ENCODE results near the gene TBX15. TPM values are rescaled to one million over a fixed set of nuclear protein-coding genes. Genes with fewer than 3 reads are reported as not detected.

The TBX15 gene
- total RNA-seq, 1 experiment from 2014 or later = 0.32 TPM

GRCh38 chr1:118982821-118983557 is 5.2 kb downstream of the TBX15 start:
- ChIA-PET POLR2A (ENCODE audit: low non-redundant PET) (no interaction called here), CTCF (no interaction called here)
- no peak overlapping the region for H3K4me3 ChIP-seq (ENCODE audit: low read depth, low read length, poor library complexity, severe bottlenecking)
- H3K36me3 ChIP-seq (ENCODE audit: insufficient read depth, low read length, poor library complexity, severe bottlenecking) = no peaks in the 10 kb centered on the region
- TF ChIP-seq CTCF (conservative IDR thresholded peaks at IDR 0.05; ENCODE audit: low read depth, low read length) = no peak
- no peak for TF ChIP-seq EZH2 (IDR thresholded peaks at IDR 0.05; ENCODE audit: borderline replicate concordance, low read depth, low read length, poor library complexity, severe bottlenecking)
- no peak overlapping the region for H3K27ac ChIP-seq (ENCODE audit: low read depth, low read length, poor library complexity, severe bottlenecking)
- BruUV-seq (replicated peaks) = no TSS peak
- intact Hi-C loops (cut with micrococcal nuclease; ENCODE audit: unreplicated experiment) = no loop called here
- H3K4me1 ChIP-seq (ENCODE audit: insufficient read depth, low read length, poor library complexity, severe bottlenecking) = peaks cover 4% of the 10 kb centered on the region
- DNase-seq (ENCODE audit: low spot score) = no peak
- peaks cover 14% of the 10 kb centered on the region for H3K27me3 ChIP-seq (replicated peaks; ENCODE audit: insufficient read depth, low read depth, low read length, poor library complexity)
- H3K9me3 ChIP-seq (ENCODE audit: low read depth, low read length, poor library complexity, severe bottlenecking) = no peaks in the 10 kb centered on the region

- CTCF ChIA-PET = no interaction called here
- Histone ChIP-seq H3K36me3 (ENCODE audit: insufficient read depth, low read length, poor library complexity, severe bottlenecking) (no peaks in the 10 kb centered on the region), H3K4me3 (ENCODE audit: low read depth, low read length, poor library complexity, severe bottlenecking) (no peak overlapping the region), H3K27me3 (replicated peaks; ENCODE audit: insufficient read depth, low read depth, low read length, poor library complexity) (peaks cover 7% of the 10 kb centered on the region), H3K9me3 (ENCODE audit: low read depth, low read length, poor library complexity, severe bottlenecking) (no peaks in the 10 kb centered on the region), H3K4me1 (ENCODE audit: insufficient read depth, low read length, poor library complexity, severe bottlenecking) (peaks cover 2% of the 10 kb centered on the region), H3K27ac (ENCODE audit: low read depth, low read length, poor library complexity, severe bottlenecking) (no peak overlapping the region)
- DNase-seq (ENCODE audit: low spot score) = no peak
- TF ChIP-seq EZH2 (IDR thresholded peaks at IDR 0.05; ENCODE audit: borderline replicate concordance, low read depth, low read length, poor library complexity, severe bottlenecking) (no peak), CTCF (conservative IDR thresholded peaks at IDR 0.05; ENCODE audit: low read depth, low read length) (no peak)
- POLR2A ChIA-PET (ENCODE audit: low non-redundant PET) = no interaction called here
- intact Hi-C loops (cut with micrococcal nuclease; ENCODE audit: unreplicated experiment) = no loop called here
- no TSS peak for BruUV-seq (replicated peaks)
These were observed 5.9 kb downstream of the TBX15 start for GRCh38 chr1:118982266-118982665.

GRCh38 chr1:118981436-118981835 is 6.7 kb downstream of the TBX15 start:
- Histone ChIP-seq H3K36me3 (ENCODE audit: insufficient read depth, low read length, poor library complexity, severe bottlenecking) (no peaks in the 10 kb centered on the region), H3K27me3 (replicated peaks; ENCODE audit: insufficient read depth, low read depth, low read length, poor library complexity) (no peaks in the 10 kb centered on the region), H3K9me3 (ENCODE audit: low read depth, low read length, poor library complexity, severe bottlenecking) (no peaks in the 10 kb centered on the region), H3K4me1 (ENCODE audit: insufficient read depth, low read length, poor library complexity, severe bottlenecking) (no peaks in the 10 kb centered on the region), H3K4me3 (ENCODE audit: low read depth, low read length, poor library complexity, severe bottlenecking) (no peak overlapping the region), H3K27ac (ENCODE audit: low read depth, low read length, poor library complexity, severe bottlenecking) (no peak overlapping the region)
- BruUV-seq (replicated peaks) = no TSS peak
- intact Hi-C loops (cut with micrococcal nuclease; ENCODE audit: unreplicated experiment) = no loop called here
- DNase-seq (ENCODE audit: low spot score) = no peak
- CTCF ChIA-PET = no interaction called here
- TF ChIP-seq EZH2 (IDR thresholded peaks at IDR 0.05; ENCODE audit: borderline replicate concordance, low read depth, low read length, poor library complexity, severe bottlenecking) (no peak), CTCF (conservative IDR thresholded peaks at IDR 0.05; ENCODE audit: low read depth, low read length) (no peak)
- POLR2A ChIA-PET (ENCODE audit: low non-redundant PET) = no interaction called here

Data from A673 (cell line).